SK-N-SH (cell line): ENCODE data around the gene EXOC1. TPM values are rescaled to one million over a fixed set of nuclear protein-coding genes. Genes with fewer than 3 reads are reported as not detected.

Source experiments
- CTCF ChIA-PET: fragments of 300-600, 350-600 bp; formaldehyde crosslinking; extraction: SDS; loops from one replicate; lab custom pipeline; 2021; lab: Yijun Ruan, JAX
- POLR2A ChIA-PET: fragments of 350-600 bp; sonication (Branson Sonifier 250); formaldehyde crosslinking; extraction: SDS; loops from one replicate; lab custom pipeline; 2020; ENCODE audit warnings: antibody characterized with exemption, inconsistent platforms; lab: Yijun Ruan, JAX
- DNase-seq: peaks from one replicate; pipeline ENCODE4 v3.0.0; 2012
- H2AFZ ChIP-seq: fragments of 200-600 bp; sonication (generic); 2 replicates; pipeline ENCODE4 v1.8.1; 2016; ENCODE audit warnings: antibody characterized with exemption, mild to moderate bottlenecking, low read depth
- H3F3A ChIP-seq: fragments of 200-600 bp; sonication (generic); replicated peaks from 2 replicates; pipeline ENCODE3; 2016; ENCODE audit warnings: antibody characterized with exemption, mild to moderate bottlenecking; ENCODE audit not compliant: insufficient read depth
- H3K27ac ChIP-seq, 2 experiments: fragments of 200-500 bp in 1 of 2; fragments of 200-600 bp in 1 of 2; sonication (Bioruptor generic) in 1 of 2; sonication (generic), shearing (Covaris generic) in 1 of 2; 2 replicates each; pipeline versions ENCODE4 v1.5.1 to v1.6.1; 2014 to 2016; ENCODE audit warnings: low read depth in 2 of 2, inconsistent platforms in 1 of 2, low read length in 1 of 2, mild to moderate bottlenecking in 1 of 2, mixed read lengths in 1 of 2
- H3K27me3 ChIP-seq: fragments of 200-600 bp; sonication (generic), shearing (Covaris generic); 2 replicates; pipeline ENCODE4 v1.6.1; 2016; ENCODE audit warnings: mixed run types; ENCODE audit not compliant: insufficient read depth
- H3K36me3 ChIP-seq, 2 experiments: fragments of 200-500 bp in 1 of 2; fragments of 200-600 bp in 1 of 2; sonication (Bioruptor generic) in 1 of 2; sonication (generic) in 1 of 2; replicated peaks in 1 of 2; 2 replicates each; pipeline versions ENCODE3 to v1.5.1; 2014 to 2016; ENCODE audit warnings: low read length in 1 of 2, mild to moderate bottlenecking in 1 of 2; ENCODE audit not compliant: insufficient read depth in 2 of 2, control insufficient read depth in 1 of 2
- H3K4me1 ChIP-seq, 2 experiments: fragments of 200-500 bp in 1 of 2; fragments of 200-600 bp in 1 of 2; sonication (Bioruptor generic) in 1 of 2; sonication (generic), shearing (Covaris generic) in 1 of 2; 2 replicates each; pipeline versions ENCODE4 v1.5.1 to v1.6.1; 2014 to 2016; ENCODE audit warnings: low read depth in 1 of 2, low read length in 1 of 2, mixed run types in 1 of 2; ENCODE audit not compliant: insufficient read depth in 2 of 2, control insufficient read depth in 1 of 2
- H3K4me2 ChIP-seq: fragments of 200-600 bp; sonication (generic), shearing (Covaris generic); 2 replicates; pipeline ENCODE4 v1.6.1; 2017; ENCODE audit warnings: mixed run types
- H3K4me3 ChIP-seq, 2 experiments: fragments of 200-500 bp in 1 of 2; fragments of 200-600 bp in 1 of 2; sonication (Bioruptor generic) in 1 of 2; sonication (generic), shearing (Covaris generic) in 1 of 2; 2 replicates each; pipeline versions ENCODE4 v1.5.1 to v1.8.1; 2014 to 2016; ENCODE audit warnings: low read depth in 2 of 2, inconsistent platforms in 1 of 2, low read length in 1 of 2, mild to moderate bottlenecking in 1 of 2, mixed read lengths in 1 of 2, moderate library complexity in 1 of 2
- H3K79me2 ChIP-seq: fragments of 200-600 bp; sonication (generic); 2 replicates; pipeline ENCODE4 v1.8.1; 2017; ENCODE audit warnings: mild to moderate bottlenecking; ENCODE audit not compliant: insufficient read depth
- H3K9ac ChIP-seq: fragments of 200-600 bp; sonication (generic); 2 replicates; pipeline ENCODE4 v1.6.1; 2017; ENCODE audit warnings: mixed run types
- H3K9me2 ChIP-seq: fragments of 200-600 bp; sonication (generic); 2 replicates; pipeline ENCODE4 v1.6.1; 2017; ENCODE audit warnings: mixed run types
- H3K9me3 ChIP-seq: fragments of 200-600 bp; sonication (generic); 2 replicates; pipeline ENCODE4 v1.6.1; 2017; ENCODE audit warnings: mixed run types, mild to moderate bottlenecking, moderate library complexity
- H4K20me1 ChIP-seq: fragments of 200-600 bp; sonication (generic); 2 replicates; pipeline ENCODE4 v1.6.1; 2017; ENCODE audit warnings: mild to moderate bottlenecking, mixed run types; ENCODE audit not compliant: insufficient read depth
- EP300 ChIP-seq, 2 experiments: IDR thresholded peaks; 2 replicates each; pipeline versions ENCODE4 v1.4.0 to v1.6.1; 2012; ENCODE audit warnings: borderline replicate concordance in 1 of 2, low read depth in 1 of 2, low read length in 1 of 2
- EZH2phosphoT487 ChIP-seq: fragments of 200-600 bp; sonication (generic); IDR thresholded peaks from 2 replicates; pipeline ENCODE4 v1.6.1; 2017; ENCODE audit warnings: low read depth, mixed run types, mild to moderate bottlenecking, antibody characterized with exemption, moderate library complexity, borderline replicate concordance
- FOSL2 ChIP-seq: IDR thresholded peaks from 2 replicates; pipeline ENCODE4 v1.4.0; 2012; ENCODE audit warnings: low read depth, mild to moderate bottlenecking, moderate library complexity, borderline replicate concordance
- FOXJ3 ChIP-seq: sonication (generic); formaldehyde crosslinking; IDR thresholded peaks from 2 replicates; pipeline ENCODE4 v1.5.1; 2020; ENCODE audit warnings: mild to moderate bottlenecking, missing genetic modification reagents
- FOXM1 ChIP-seq: IDR thresholded peaks from 2 replicates; pipeline ENCODE4 v1.4.0; 2012; ENCODE audit warnings: low read depth, mild to moderate bottlenecking
- JUND ChIP-seq: IDR thresholded peaks from 2 replicates; pipeline ENCODE4 v1.4.0; 2012
- MXI1 ChIP-seq: IDR thresholded peaks from 2 replicates; pipeline ENCODE4 v1.6.1; 2012; ENCODE audit warnings: mild to moderate bottlenecking, low read depth, low read length, improper control_type of control experiment
- NRF1 ChIP-seq: IDR thresholded peaks from 2 replicates; pipeline ENCODE4 v1.6.1; 2012; ENCODE audit warnings: low read depth, mild to moderate bottlenecking, low read length
- POLR2AphosphoS5 ChIP-seq: IDR thresholded peaks from 2 replicates; pipeline ENCODE4 v1.6.1; 2012; ENCODE audit warnings: low read depth, low read length
- RAD21 ChIP-seq: IDR thresholded peaks from 2 replicates; pipeline ENCODE4 v1.6.1; 2012; ENCODE audit warnings: mild to moderate bottlenecking, low read length
- RCOR1 ChIP-seq: fragments of 150-350 bp; IDR thresholded peaks from 2 replicates; pipeline ENCODE4 v1.6.1; 2017; ENCODE audit warnings: antibody characterized with exemption, low read length
- RXRA ChIP-seq: IDR thresholded peaks from 2 replicates; pipeline ENCODE4 v1.4.0; 2012; ENCODE audit warnings: low read depth, mild to moderate bottlenecking, borderline replicate concordance
- SIN3A ChIP-seq: IDR thresholded peaks from 2 replicates; pipeline ENCODE4 v1.6.1; 2012; ENCODE audit warnings: low read depth, mild to moderate bottlenecking, low read length, moderate library complexity, borderline replicate concordance
- TAF1 ChIP-seq: IDR thresholded peaks from 2 replicates; pipeline ENCODE4 v1.6.1; 2012; ENCODE audit warnings: low read depth, mild to moderate bottlenecking, low read length, moderate library complexity, borderline replicate concordance
- YY1 ChIP-seq: IDR thresholded peaks from 2 replicates; pipeline ENCODE4 v1.4.0; 2012; ENCODE audit warnings: low read depth, mild to moderate bottlenecking
- whole genome bisulfite sequencing: methylation state at CpG from one replicate; pipeline ENCODE4 v1.1.6; 2017; ENCODE audit warnings: low lambda C conversion rate; 5-methylcytosine and 5-hydroxymethylcytosine counted together
- polyA plus RNA-seq, 3 experiments: library from polyadenylated mRNA; depleted of rRNA; stranded (reverse); fragments of >200 nt; gene quantifications; 2 replicates each; pipeline ENCODE4 v1.2.3, GENCODE V29; 2012
- TF ChIP-seq, protein P1 (sequence below): IDR thresholded peaks from 2 replicates; pipeline ENCODE4 v1.6.1; 2012; ENCODE audit warnings: mild to moderate bottlenecking, low read depth, low read length, moderate library complexity
- TF ChIP-seq, protein P2 (sequence below): fragments of 200-600 bp; sonication (generic); IDR thresholded peaks from 2 replicates; pipeline ENCODE4 v1.6.1; 2017; ENCODE audit warnings: antibody characterized with exemption, mild to moderate bottlenecking, moderate library complexity
- TF ChIP-seq, protein P3 (sequence below): IDR thresholded peaks from 2 replicates; pipeline ENCODE4 v1.4.0; 2012; ENCODE audit warnings: low read depth, borderline replicate concordance

The EXOC1 gene
- polyA plus RNA-seq, 1 of the 3 experiments (the other 2 are of a cell fraction), result 13.5 TPM

DNA sequence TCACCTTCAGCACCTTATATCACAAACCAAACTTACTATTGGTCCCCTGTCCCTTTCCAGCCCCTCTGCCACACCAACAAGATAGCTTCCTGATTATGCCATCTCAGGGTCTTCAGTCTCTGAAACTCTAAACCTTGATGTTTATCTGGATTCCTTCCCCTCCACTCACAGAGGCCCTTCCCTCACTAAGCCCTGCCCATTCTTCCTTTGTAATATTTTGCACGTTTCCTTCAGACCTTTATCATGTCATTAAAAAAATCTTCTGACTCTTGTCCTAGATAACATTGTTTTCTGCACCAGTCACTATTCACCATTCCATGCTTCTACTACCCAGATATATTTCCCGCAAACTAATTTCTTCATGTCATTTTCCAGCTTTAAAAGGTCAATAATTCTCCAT lies 77.6 kb downstream of the EXOC1 start:
- TF ChIP-seq TAF1 (no peak), EP300 (IDR thresholded peaks at IDR 0.05; ENCODE audit: borderline replicate concordance in 1 of 2, low read depth in 1 of 2, low read length in 1 of 2) (no peak), JUND (no peak), NRF1 (no peak), SIN3A (no peak), MXI1 (no peak), RCOR1 (no peak), YY1 (no peak), FOSL2 (no peak), RAD21 (no peak), POLR2AphosphoS5 (no peak), RXRA (no peak), EZH2phosphoT487 (no peak), FOXJ3 (no peak), FOXM1 (no peak)
- TF ChIP-seq, protein P1, sequence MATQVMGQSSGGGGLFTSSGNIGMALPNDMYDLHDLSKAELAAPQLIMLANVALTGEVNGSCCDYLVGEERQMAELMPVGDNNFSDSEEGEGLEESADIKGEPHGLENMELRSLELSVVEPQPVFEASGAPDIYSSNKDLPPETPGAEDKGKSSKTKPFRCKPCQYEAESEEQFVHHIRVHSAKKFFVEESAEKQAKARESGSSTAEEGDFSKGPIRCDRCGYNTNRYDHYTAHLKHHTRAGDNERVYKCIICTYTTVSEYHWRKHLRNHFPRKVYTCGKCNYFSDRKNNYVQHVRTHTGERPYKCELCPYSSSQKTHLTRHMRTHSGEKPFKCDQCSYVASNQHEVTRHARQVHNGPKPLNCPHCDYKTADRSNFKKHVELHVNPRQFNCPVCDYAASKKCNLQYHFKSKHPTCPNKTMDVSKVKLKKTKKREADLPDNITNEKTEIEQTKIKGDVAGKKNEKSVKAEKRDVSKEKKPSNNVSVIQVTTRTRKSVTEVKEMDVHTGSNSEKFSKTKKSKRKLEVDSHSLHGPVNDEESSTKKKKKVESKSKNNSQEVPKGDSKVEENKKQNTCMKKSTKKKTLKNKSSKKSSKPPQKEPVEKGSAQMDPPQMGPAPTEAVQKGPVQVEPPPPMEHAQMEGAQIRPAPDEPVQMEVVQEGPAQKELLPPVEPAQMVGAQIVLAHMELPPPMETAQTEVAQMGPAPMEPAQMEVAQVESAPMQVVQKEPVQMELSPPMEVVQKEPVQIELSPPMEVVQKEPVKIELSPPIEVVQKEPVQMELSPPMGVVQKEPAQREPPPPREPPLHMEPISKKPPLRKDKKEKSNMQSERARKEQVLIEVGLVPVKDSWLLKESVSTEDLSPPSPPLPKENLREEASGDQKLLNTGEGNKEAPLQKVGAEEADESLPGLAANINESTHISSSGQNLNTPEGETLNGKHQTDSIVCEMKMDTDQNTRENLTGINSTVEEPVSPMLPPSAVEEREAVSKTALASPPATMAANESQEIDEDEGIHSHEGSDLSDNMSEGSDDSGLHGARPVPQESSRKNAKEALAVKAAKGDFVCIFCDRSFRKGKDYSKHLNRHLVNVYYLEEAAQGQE, result no peak
- TF ChIP-seq, protein P2, sequence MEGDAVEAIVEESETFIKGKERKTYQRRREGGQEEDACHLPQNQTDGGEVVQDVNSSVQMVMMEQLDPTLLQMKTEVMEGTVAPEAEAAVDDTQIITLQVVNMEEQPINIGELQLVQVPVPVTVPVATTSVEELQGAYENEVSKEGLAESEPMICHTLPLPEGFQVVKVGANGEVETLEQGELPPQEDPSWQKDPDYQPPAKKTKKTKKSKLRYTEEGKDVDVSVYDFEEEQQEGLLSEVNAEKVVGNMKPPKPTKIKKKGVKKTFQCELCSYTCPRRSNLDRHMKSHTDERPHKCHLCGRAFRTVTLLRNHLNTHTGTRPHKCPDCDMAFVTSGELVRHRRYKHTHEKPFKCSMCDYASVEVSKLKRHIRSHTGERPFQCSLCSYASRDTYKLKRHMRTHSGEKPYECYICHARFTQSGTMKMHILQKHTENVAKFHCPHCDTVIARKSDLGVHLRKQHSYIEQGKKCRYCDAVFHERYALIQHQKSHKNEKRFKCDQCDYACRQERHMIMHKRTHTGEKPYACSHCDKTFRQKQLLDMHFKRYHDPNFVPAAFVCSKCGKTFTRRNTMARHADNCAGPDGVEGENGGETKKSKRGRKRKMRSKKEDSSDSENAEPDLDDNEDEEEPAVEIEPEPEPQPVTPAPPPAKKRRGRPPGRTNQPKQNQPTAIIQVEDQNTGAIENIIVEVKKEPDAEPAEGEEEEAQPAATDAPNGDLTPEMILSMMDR, result no peak
- TF ChIP-seq, protein P3, sequence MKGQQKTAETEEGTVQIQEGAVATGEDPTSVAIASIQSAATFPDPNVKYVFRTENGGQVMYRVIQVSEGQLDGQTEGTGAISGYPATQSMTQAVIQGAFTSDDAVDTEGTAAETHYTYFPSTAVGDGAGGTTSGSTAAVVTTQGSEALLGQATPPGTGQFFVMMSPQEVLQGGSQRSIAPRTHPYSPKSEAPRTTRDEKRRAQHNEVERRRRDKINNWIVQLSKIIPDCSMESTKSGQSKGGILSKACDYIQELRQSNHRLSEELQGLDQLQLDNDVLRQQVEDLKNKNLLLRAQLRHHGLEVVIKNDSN, result no peak
- TF ChIP-seq, all 33 proteins: peak for 0
- Histone ChIP-seq H3K36me3 (no peaks in the 10 kb centered on the region), H3F3A (no peaks in the 10 kb centered on the region), H3K4me2 (no peak overlapping the region), H3K79me2 (no peaks in the 10 kb centered on the region), H3K9me3 (no peaks in the 10 kb centered on the region), H3K4me3 (no peak overlapping the region), H2AFZ (peak overlapping the region; percentile 3; the same call in 1 of the 2 replicates), H3K27ac (no peak overlapping the region), H3K4me1 (no peaks in the 10 kb centered on the region), H3K27me3 (no peaks in the 10 kb centered on the region), H3K9ac (no peak overlapping the region), H3K9me2 (no peaks in the 10 kb centered on the region), H4K20me1 (no peaks in the 10 kb centered on the region)
- WGBS, result 78% methylated on average over 2 of the region's 2 CpGs
- POLR2A ChIA-PET, result no interaction called here
- no peak for DNase-seq
- CTCF ChIA-PET, result interaction anchor here (1.0 to 1.2 kb wide), 2 partner anchors 11 to 17 kb away, joined by 4 to 5 read pairs; no protein-coding TSS in a partner anchor
